ENCODE results near the gene FAM120A. TPM values are rescaled to one million over a fixed set of nuclear protein-coding genes. Genes with fewer than 3 reads are reported as not detected.
A peak's percentile ranks its signal among the peaks of the same experiment; 100 is the strongest.

FAM120A gene
- total RNA-seq, 2 donors from 2014 or later, result 76.9 to 83.6 TPM

DNA sequence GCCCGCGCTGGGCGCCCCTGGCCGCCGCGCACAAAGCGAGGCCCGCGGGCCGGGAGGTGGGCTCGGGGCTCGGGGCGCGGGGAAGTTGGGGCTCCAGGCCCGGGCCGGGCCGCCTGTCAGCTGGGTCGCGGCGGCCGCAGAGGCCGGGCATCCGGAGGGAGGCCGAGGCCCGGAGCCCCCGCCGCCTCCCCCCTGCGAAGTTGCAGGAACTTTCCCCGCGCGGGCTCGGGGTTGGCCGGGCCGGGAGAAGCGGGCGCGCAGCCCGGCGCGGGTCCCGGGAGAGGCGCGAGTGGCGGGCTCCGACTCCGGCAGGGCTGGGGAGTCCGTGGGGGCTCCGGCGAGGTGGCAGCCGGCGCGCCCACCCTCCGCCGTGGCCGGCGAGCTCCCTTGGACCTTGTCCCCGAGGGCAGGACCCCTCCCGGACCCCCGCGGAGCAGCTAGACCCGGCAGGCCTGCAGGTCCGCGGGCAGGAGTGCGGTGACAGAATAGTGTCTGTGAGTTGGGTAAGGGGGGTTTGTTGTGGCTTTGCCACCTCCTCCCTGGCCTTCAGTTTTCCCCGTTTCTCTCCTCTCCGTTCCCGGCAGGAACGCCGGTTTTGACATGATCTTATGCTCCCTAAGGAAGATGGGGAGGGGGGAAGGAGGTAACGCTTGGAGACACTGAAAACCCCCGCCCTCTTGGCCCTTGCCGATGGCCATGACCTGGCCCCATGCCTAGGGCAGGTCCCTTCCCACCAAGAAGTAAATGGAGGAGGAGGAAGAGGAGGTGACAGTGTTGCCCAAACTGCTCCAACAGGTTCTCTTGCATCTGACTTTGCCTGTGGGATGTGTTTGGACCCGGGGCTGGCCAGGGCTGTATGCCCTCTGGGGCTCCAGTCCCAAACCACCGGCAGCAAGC is 125.8 kb downstream of the FAM120A start:
- Mint-ChIP-seq H3K27ac (peak overlapping the region; percentile 81), H3K4me1 (peaks cover 44% of the 10 kb centered on the region), H3K36me3 (ENCODE audit: low read depth) (no peaks in the 10 kb centered on the region), H3K4me3 (peak overlapping the region; percentile 87), H3K27me3 (no peaks in the 10 kb centered on the region)
- DNase-seq, result peak in 2 of 3 donors; percentile 15 to 25
- H3K9me3 ChIP-seq (ENCODE audit: control insufficient read depth, low read length, poor library complexity, severe bottlenecking), result no peaks in the 10 kb centered on the region
- peak; percentile 24 for ATAC-seq

DNA sequence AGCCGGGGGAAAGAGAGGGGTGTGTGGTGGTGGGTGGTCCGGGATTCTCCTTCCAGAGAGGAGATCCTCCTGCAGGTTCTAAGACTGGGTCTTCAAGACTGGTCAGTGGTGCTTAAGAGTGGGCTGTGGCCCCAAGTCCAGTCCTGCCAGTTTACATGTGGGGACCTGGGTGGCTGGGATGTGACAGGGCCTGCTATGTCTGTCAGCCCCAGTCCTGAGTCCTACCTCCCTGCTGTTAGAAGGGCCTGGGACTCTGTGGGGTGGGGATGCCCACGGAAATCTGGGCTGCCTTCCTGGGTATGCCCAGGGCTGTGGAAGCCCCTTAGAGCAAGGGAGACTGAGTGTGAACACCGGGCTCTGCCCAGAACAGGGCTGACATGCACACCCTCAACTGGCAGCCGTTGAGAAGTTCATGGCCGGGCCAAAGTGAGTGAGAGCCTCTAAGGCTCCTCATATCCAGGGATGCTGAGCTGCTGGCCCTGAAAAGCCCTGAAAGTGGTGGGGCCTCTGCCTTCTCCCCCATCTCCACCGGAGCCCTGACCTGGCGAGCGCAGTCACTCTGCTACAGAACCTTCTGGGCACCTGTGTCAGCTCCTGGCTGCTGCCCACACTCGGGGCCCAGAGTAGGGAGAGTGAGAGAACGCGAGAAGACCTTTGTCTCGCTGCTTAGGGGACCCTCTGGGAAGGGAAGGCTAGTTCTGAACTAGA is 126.6 kb downstream of the FAM120A start:
- Mint-ChIP-seq H3K36me3 (ENCODE audit: low read depth) (no peaks in the 10 kb centered on the region), H3K4me3 (peak overlapping the region; percentile 87), H3K4me1 (peaks cover 48% of the 10 kb centered on the region), H3K27me3 (no peaks in the 10 kb centered on the region), H3K27ac (peak overlapping the region; percentile 81)
- H3K9me3 ChIP-seq (ENCODE audit: control insufficient read depth, low read length, poor library complexity, severe bottlenecking), result no peaks in the 10 kb centered on the region
- no peak for DNase-seq
- ATAC-seq, result no peak

DNA sequence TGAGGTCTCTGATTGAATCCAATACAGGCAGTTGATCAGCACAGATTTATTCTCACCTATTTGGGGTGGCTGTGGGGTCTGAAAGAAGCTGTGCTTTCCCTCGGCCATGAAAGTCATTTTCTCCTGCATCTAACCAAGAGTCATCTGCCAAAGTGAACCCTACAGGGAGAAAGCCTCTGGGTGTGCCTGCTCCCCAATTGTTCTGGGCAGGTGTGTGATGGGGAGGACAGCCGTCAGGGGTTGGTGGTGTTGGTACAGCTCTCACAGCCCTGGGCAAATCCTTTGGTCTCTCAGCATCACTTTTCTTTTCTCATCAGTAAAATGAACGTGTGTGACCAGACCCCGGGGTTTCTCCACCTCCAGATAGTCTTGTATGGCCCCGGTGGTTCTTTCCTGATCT is 127.4 kb downstream of the FAM120A start:
- H3K36me3 Mint-ChIP-seq (ENCODE audit: low read depth), result no peaks in the 10 kb centered on the region
- DNase-seq (no peak), ATAC-seq (no peak)
- H3K27me3 Mint-ChIP-seq, result no peaks in the 10 kb centered on the region
- peaks cover 44% of the 10 kb centered on the region for H3K4me1 Mint-ChIP-seq
- peak overlapping the region; percentile 87 for H3K4me3 Mint-ChIP-seq
- H3K9me3 ChIP-seq (ENCODE audit: control insufficient read depth, low read length, poor library complexity, severe bottlenecking), result no peaks in the 10 kb centered on the region
- H3K27ac Mint-ChIP-seq, result peak overlapping the region; percentile 63

DNA sequence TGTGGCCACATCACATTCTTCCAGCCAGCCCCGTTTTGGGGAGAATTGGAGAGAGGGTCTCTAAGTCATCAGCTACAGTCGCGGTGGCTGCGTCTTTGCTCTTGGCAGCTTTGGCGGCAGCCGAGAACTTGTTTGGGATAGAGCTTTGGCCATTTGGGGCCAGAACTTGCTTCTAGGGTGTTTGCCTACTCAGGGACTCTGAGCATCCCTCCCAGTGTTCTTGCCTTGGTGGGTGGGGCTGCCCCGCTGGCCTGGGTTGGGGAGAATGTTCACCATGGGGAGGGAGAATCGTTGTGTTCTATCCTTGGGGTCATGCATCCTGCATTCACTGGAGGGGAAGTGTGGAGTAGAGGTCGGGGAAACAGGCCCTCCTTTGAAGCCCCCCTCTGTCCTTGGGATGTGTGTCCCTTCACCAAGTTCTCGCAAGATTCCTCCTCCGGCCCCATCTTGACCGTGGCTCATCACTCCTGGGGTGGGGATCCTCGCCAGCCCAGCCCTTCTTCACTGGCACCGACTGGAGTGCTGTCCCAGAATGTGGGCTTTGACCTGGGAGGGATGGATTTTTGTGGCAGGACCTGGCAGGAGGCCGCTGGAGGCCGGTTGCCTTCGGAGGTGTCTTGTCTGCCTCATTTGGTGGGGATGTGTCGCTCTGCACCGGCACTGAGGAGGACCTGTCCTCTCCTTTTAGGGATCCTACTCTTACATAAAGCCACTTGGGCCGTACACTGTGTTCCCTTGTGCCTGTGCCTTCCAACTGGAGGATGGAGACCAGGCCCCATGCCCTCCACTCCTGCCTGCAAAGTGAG is 128.4 kb downstream of the FAM120A start:
- DNase-seq (no peak), ATAC-seq (no peak)
- H3K4me1 Mint-ChIP-seq, result peaks cover 45% of the 10 kb centered on the region
- no peaks in the 10 kb centered on the region for H3K9me3 ChIP-seq (ENCODE audit: control insufficient read depth, low read length, poor library complexity, severe bottlenecking)
- H3K36me3 Mint-ChIP-seq (ENCODE audit: low read depth), result no peaks in the 10 kb centered on the region
- H3K27me3 Mint-ChIP-seq, result no peaks in the 10 kb centered on the region
- no peak overlapping the region for H3K4me3 Mint-ChIP-seq
- peak overlapping the region; percentile 63 for H3K27ac Mint-ChIP-seq

DNA sequence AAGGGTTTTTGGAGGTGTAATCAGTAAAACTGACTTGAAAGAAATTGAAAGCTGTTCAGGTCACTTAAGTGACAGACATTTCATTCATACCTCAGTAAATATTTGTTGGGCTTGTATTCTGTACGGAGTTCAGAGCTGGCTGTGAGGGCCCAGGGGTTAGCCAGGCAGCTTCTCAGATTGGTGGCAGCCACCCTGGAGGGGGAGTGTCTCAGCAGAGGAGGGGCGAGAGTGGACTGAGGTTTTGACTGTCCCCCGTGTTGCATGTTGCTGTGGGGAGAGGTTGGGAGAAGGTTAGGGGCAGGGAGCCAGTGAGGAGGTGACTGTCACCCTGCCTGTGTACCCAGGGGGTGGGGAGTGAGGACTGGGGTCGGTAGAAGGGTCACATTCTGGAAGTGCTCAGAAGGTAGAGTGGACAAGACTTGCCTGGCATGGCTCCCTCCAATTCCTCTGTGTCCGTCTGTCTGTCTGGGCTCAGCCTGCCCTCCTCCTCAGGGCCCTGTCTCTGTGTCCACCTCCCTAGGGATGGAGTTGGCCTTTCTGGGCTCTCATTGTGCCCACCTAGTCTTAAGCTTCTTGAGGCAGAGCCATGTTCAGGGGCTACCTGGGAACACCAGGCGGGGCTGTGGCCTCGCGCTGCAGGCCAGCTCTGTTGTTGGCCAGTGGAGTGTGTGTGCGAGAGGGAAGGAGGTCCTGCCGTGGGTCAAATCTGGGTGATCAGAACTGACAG is 129.3 kb downstream of the FAM120A start:
- Mint-ChIP-seq H3K4me3 (no peak overlapping the region), H3K27ac (peak overlapping the region; percentile 63), H3K27me3 (no peaks in the 10 kb centered on the region), H3K4me1 (peaks cover 48% of the 10 kb centered on the region), H3K36me3 (ENCODE audit: low read depth) (no peaks in the 10 kb centered on the region)
- DNase-seq (no peak), ATAC-seq (no peak)
- H3K9me3 ChIP-seq (ENCODE audit: control insufficient read depth, low read length, poor library complexity, severe bottlenecking), result no peaks in the 10 kb centered on the region

DNA sequence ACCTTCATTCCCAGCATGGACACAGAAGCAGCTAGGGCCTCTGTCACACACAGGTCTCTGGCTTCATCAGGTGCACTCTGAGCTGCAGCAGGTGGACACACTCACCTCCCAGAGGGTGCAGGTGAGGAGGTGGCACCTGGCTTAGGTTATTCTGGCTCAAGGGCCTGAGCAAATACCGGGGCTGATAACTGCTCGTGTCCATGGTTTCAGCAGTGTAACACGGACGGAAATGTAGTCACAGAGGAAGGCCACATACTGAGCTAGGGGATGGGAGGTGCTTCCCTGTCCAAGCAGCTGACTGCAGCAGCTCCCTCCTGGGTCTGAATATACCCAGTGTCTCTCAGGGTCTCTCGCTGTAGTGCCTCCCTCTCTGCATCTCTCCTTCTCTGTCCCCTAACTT is 130.6 kb downstream of the FAM120A start:
- DNase-seq (no peak), ATAC-seq (no peak)
- H3K27me3 Mint-ChIP-seq, result no peaks in the 10 kb centered on the region
- H3K4me3 Mint-ChIP-seq, result no peak overlapping the region
- no peaks in the 10 kb centered on the region for H3K36me3 Mint-ChIP-seq (ENCODE audit: low read depth)
- peaks cover 57% of the 10 kb centered on the region for H3K4me1 Mint-ChIP-seq
- H3K27ac Mint-ChIP-seq, result no peak overlapping the region
- H3K9me3 ChIP-seq (ENCODE audit: control insufficient read depth, low read length, poor library complexity, severe bottlenecking), result no peaks in the 10 kb centered on the region

DNA sequence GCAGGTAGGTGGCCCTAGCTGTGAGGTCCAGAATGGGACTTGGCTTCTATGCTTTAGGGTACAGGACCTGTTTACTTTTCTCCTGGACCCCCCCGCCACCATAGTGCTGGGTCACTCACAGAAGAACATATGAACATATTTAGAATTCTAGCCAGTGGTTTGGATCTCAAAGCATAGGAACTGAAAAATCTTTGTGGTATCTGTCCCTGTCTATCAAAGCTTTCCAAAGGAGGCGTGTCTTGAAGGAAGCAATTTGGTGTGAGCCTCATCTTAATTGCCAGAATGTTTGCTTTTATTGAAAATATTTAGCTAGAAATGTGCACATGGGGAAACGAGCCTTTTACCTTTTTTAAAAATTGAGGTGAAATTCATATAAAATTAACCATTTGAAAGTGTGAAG is 131.1 kb downstream of the FAM120A start:
- Mint-ChIP-seq H3K36me3 (ENCODE audit: low read depth) (no peaks in the 10 kb centered on the region), H3K4me1 (peaks cover 58% of the 10 kb centered on the region), H3K27me3 (no peaks in the 10 kb centered on the region), H3K4me3 (no peak overlapping the region), H3K27ac (no peak overlapping the region)
- H3K9me3 ChIP-seq (ENCODE audit: control insufficient read depth, low read length, poor library complexity, severe bottlenecking), result no peaks in the 10 kb centered on the region
- ATAC-seq, result no peak
- no peak for DNase-seq

DNA sequence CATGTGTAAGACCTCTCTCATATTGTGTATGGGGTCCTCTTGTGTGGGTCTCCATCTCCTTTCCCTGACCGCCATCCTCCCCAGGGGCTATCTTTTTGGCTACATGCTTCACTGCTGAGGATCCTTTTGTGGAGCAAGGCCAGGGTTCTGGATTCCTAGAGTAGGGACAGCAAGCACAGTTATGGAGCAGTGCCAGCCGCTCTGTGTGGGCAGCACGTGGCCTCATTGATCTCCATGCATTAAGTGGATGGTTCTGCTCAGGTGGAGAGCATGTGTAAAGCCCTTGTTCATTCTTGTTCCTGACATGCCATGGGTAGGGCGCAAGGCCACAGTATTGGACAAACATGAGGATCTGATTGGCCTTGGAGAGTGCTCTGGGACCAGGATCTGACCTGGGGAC is 133.8 kb downstream of the FAM120A start:
- Mint-ChIP-seq H3K4me1 (peaks cover 53% of the 10 kb centered on the region), H3K4me3 (no peak overlapping the region), H3K36me3 (ENCODE audit: low read depth) (no peaks in the 10 kb centered on the region), H3K27me3 (no peaks in the 10 kb centered on the region), H3K27ac (no peak overlapping the region)
- no peaks in the 10 kb centered on the region for H3K9me3 ChIP-seq (ENCODE audit: control insufficient read depth, low read length, poor library complexity, severe bottlenecking)
- ATAC-seq (no peak), DNase-seq (no peak)

DNA sequence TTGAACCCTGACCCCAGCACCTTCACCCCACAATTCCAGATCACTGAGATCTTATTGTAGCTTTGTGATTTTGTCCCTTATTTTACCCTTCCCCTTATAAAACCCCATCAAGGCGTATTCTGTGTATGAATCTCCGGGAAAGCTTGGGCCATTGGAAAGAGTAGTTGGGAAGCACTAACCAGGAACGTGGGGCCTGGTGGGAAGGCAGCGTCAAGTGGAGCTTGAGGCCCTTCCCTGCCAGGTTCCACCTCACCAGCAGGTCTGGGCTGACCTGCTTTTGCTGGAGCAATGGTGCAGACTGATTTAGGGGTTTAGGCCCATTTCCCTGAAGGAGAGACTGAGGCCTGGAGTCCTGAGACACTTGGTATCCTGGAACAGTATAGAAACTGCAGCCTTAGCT is 134.2 kb downstream of the FAM120A start:
- DNase-seq, result no peak

DNA sequence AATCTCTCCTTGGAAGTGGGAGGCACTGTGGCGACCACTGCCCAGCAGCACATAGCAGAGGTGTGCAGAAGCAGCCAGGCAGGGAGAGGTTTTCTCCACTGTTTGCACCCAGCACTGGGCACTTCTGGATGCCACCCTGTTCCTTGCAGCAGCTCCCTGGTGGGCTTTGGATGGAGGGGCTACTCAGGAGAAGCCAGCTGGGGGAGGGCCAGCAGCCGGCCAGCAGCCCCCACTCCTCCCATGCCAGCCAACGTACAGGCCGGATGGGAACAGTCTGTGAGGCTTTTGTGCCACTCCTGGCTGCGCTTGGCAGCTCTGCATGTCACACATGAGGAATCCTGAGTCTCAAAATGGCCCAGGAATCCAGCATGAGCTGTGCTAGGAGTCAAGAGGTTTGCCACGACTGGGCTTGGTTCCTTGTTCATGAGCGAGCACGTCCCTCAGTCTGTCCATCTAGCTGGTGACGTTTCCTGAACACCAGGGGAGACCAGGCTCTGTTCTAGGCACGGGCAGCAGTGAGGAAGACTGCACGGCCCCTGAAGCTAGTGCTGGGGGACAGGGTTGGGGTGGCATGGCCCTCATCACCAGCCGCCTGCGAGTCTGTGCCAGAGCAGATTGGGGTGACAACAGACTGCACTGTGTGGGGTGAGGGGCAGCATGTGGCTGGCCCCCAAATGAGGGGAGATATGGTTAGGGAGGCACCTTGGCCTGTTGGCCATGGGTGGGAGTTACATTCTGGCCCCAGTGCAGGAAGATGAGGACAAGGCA is 135.0 kb downstream of the FAM120A start:
- Mint-ChIP-seq H3K4me1 (peaks cover 51% of the 10 kb centered on the region), H3K4me3 (no peak overlapping the region), H3K27me3 (no peaks in the 10 kb centered on the region), H3K36me3 (ENCODE audit: low read depth) (no peaks in the 10 kb centered on the region), H3K27ac (peak overlapping the region; percentile 72)
- ATAC-seq (no peak), DNase-seq (no peak)
- no peaks in the 10 kb centered on the region for H3K9me3 ChIP-seq (ENCODE audit: control insufficient read depth, low read length, poor library complexity, severe bottlenecking)

More for the DNA sequence above, 134.2 kb downstream of the FAM120A start:
- Mint-ChIP-seq H3K27me3 (no peaks in the 10 kb centered on the region), H3K36me3 (ENCODE audit: low read depth) (no peaks in the 10 kb centered on the region), H3K27ac (no peak overlapping the region), H3K4me3 (no peak overlapping the region), H3K4me1 (peaks cover 51% of the 10 kb centered on the region)
- no peaks in the 10 kb centered on the region for H3K9me3 ChIP-seq (ENCODE audit: control insufficient read depth, low read length, poor library complexity, severe bottlenecking)
- no peak for ATAC-seq

DNA sequence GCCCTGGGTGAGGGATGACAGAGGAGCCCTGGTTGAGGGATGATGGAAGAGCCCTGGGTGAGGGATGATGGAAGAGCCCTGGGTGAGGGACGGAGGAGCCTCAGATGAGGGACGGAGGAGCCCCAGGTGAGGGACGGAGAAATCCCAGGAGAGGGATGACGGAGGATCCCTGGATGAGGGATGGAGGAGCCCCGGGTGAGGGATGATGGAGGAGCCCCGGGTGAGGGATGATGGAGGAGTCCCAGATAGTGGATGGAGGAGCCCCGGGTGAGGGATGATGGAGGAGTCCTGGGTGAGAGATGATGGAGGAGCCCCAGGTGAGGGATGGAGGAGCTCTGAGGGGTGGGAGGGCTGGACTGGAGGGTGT is 135.8 kb downstream of the FAM120A start:
- no peak for DNase-seq
- H3K36me3 Mint-ChIP-seq (ENCODE audit: low read depth), result no peaks in the 10 kb centered on the region
- H3K4me1 Mint-ChIP-seq, result peaks cover 53% of the 10 kb centered on the region
- no peaks in the 10 kb centered on the region for H3K9me3 ChIP-seq (ENCODE audit: control insufficient read depth, low read length, poor library complexity, severe bottlenecking)
- no peak overlapping the region for H3K27ac Mint-ChIP-seq
- no peak for ATAC-seq
- H3K4me3 Mint-ChIP-seq, result no peak overlapping the region
- no peaks in the 10 kb centered on the region for H3K27me3 Mint-ChIP-seq

DNA sequence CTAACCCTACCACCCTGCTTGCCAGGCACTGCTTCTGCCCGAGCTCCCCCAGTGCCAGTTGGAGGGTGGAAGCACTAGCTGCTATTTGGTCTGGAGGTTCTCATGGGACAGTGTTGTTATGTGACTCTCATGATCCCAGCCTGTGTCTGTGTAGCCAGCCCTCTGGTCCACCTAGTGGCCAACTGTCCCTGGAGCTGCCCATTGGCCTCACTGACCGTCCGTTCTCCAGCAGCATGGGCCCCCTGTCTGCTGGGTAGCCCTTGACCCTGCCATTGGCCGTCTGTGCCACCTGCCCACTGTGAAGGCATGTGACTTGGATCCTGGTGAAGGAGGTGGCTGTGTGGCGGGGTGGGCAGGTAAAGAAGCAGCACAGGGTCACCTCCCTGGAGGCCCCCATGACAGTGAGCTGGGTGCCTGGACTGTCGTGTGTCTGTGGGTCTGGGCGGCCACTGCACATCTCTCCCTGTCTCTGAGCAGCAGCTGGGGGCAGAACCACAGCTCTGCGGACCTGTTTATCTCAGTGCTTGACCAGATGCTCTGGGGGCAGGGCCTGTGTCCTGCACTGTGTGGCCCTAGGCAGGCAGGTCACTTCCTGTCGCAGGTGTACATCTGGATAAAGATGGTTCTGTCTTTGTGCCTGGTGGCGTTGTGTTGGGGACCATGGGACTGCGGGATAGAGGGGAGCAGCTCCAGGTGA is 136.3 kb downstream of the FAM120A start:
- ATAC-seq (no peak), DNase-seq (no peak)
- Mint-ChIP-seq H3K4me3 (no peak overlapping the region), H3K4me1 (peaks cover 52% of the 10 kb centered on the region), H3K36me3 (ENCODE audit: low read depth) (no peaks in the 10 kb centered on the region), H3K27ac (peak overlapping the region; percentile 11), H3K27me3 (no peaks in the 10 kb centered on the region)
- H3K9me3 ChIP-seq (ENCODE audit: control insufficient read depth, low read length, poor library complexity, severe bottlenecking), result no peaks in the 10 kb centered on the region
